ENCODE results near the gene RELN.

The RELN gene

DNA sequence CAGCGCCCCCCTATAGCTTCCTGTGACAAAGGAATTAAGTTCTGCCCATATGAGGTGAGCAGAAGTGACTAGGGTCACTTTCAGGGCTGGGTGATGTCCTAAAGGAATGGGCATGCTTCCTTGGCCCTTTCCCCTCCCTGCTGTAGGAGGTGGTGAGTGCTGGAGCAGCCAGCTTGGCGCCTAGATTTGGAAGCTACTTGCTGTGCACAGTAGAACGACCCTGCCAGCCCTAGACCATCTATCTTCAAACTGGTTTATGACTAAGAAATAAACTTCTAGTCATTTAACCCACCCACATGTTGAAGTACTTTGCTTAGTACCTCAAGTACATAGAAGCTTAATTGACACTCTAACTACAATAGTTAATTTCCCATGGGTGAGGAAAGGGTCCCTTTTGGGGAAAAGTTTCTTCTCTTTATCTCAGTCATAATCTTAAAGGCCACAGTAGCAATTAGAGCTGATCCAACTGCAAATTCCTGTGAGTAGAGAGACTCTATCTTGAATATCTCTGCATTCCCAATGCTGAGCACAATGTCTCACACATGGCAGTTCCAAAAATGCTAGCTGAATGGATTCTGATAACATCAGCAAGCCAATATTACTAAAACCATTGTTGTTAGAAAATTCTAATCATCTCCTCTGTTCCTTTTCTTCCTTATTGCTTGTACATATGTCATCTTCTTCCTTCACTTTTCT, 227.2 kb downstream of the RELN start:
- DNase-seq (no peak), ATAC-seq (replicated peaks) (no peak)
- Mint-ChIP-seq H3K36me3 (ENCODE audit: insufficient read depth) (no peaks in the 10 kb centered on the region), H3K27ac (no peak overlapping the region), H3K27me3 (peaks cover 0 to 5% of the 10 kb centered on the region in 2 donors), H3K4me1 (ENCODE audit: low read depth in 2 of 2) (no peaks in the 10 kb centered on the region), H3K4me3 (no peak overlapping the region), H3K9me3 (no peaks in the 10 kb centered on the region)

DNA sequence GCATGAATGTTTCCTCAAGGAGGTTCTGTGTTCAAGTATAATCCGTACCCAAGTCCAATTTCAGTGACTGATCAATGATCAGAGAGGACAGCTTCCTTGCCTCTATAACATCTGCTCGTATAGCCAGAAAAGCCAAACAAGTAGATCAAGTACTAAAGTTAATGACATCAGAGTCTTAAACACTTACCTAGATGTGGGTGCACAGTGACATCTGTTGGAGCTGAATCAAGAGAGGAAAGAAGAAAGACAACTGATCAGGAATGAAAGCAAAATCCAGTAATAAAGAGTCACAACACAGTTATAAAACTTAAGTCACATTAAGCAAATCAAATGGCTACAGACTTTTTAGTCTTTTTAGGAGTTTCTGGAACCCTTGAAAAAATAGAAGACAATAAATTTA, 236.5 kb downstream of the RELN start:
- H3K27ac Mint-ChIP-seq: no peak overlapping the region
- no peaks in the 10 kb centered on the region for H3K27me3 Mint-ChIP-seq
- DNase-seq (no peak), ATAC-seq (replicated peaks) (no peak)
- no peaks in the 10 kb centered on the region for H3K9me3 Mint-ChIP-seq
- H3K4me1 Mint-ChIP-seq (ENCODE audit: low read depth in 2 of 2): no peaks in the 10 kb centered on the region
- no peaks in the 10 kb centered on the region for H3K36me3 Mint-ChIP-seq (ENCODE audit: insufficient read depth)
- no peak overlapping the region for H3K4me3 Mint-ChIP-seq

DNA sequence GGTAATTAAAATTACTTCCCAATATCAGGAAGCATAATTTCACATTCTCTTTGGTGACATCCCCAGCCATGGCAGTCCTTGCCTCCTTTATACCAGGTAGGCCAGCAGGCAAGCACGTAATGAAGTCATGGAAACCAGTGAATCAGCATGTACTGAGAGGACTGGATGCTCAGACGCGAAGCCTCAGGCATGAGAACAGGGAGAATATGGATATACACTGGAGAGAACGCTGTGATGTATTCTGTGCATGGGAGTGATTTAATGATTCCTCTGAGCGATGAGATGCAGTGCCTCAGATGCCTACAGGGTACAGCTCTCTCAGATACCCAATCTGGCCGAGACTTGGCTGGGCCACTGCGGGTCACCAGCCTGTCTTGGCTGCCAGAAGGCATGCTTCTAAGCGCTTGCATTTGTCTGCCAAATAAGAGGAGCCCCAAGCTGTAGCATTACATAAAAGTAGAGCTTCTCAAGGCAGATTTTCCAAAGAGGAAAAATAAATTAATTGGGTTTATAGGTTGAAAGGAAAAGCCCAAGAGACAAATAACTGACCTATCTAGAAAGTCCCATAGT, 238.1 kb downstream of the RELN start:
- no peak overlapping the region for H3K4me3 Mint-ChIP-seq
- no peaks in the 10 kb centered on the region for H3K9me3 Mint-ChIP-seq
- no peaks in the 10 kb centered on the region for H3K4me1 Mint-ChIP-seq (ENCODE audit: low read depth in 2 of 2)
- H3K27me3 Mint-ChIP-seq: no peaks in the 10 kb centered on the region
- no peak overlapping the region for H3K27ac Mint-ChIP-seq
- H3K36me3 Mint-ChIP-seq (ENCODE audit: insufficient read depth): no peaks in the 10 kb centered on the region
- ATAC-seq (replicated peaks) (no peak), DNase-seq (no peak)

DNA sequence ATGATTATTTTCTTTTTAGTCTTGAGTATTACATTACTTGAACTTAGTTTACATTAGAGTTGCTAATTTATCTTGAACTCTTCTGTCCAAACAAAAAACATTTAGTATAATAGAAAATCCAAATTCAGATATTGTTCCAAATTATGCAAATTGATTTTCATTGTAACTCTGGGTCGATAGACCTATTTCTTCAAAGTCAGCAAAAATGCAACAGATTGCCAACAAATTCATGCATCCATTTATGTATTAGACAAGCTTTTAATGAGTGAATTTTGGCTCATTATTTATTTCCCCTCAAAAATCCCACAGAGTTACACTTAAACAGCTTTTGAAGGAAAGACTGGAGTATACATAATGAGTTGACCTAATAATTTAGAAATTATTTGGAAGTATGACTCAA, 240.8 kb downstream of the RELN start:
- no peaks in the 10 kb centered on the region for H3K9me3 Mint-ChIP-seq
- H3K27ac Mint-ChIP-seq: no peak overlapping the region
- ATAC-seq (replicated peaks): no peak
- H3K36me3 Mint-ChIP-seq (ENCODE audit: insufficient read depth): no peaks in the 10 kb centered on the region
- H3K4me3 Mint-ChIP-seq: no peak overlapping the region
- no peaks in the 10 kb centered on the region for H3K27me3 Mint-ChIP-seq
- H3K4me1 Mint-ChIP-seq (ENCODE audit: low read depth in 2 of 2): no peaks in the 10 kb centered on the region
- no peak for DNase-seq

DNA sequence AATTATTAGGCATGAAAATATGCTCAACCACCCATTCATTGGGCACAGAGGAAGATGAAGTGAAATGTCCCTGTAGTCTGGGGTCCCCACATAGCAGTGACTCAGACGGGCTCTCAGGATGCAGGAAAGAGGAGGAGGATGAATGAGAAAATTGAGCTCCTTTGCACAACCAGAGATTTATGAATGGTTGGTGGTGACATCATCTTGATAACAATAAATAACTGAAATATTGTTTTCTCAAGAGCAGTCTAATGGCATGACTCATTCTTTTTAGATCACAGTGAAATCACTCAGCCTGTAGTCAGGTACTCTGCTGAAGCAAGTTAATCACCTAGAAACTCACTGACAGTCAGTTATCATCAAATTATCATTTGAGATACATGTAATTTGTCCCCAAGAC, 254.1 kb downstream of the RELN start:
- no peak overlapping the region for H3K27ac Mint-ChIP-seq
- H3K4me3 Mint-ChIP-seq: no peak overlapping the region
- no peaks in the 10 kb centered on the region for H3K27me3 Mint-ChIP-seq
- H3K9me3 Mint-ChIP-seq: peaks cover 0 to 7% of the 10 kb centered on the region in 2 donors
- H3K4me1 Mint-ChIP-seq (ENCODE audit: low read depth in 2 of 2): no peaks in the 10 kb centered on the region
- no peak for DNase-seq
- no peak for ATAC-seq (replicated peaks)
- H3K36me3 Mint-ChIP-seq (ENCODE audit: insufficient read depth): no peaks in the 10 kb centered on the region

DNA sequence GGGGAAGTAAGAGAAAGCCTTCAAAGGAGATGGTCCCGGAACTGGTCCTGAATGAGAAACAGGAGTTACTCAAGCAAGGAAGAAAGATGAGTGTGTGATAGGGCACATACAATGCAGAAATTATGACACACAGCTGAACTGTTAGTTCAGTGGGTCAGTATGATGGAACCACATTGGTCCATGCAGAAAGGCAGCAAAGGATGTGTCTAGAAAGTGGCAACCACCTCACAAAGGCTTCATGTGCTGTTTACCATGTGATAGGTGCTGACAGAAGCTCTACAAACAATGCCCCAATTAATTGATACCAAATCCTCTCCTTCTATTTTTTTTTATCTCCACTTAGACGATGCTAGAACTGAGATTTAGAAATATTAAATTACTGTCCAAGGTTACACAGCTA, 258.3 kb downstream of the RELN start:
- Mint-ChIP-seq H3K9me3 (peaks cover 0 to 7% of the 10 kb centered on the region in 2 donors), H3K36me3 (ENCODE audit: insufficient read depth) (no peaks in the 10 kb centered on the region), H3K27ac (no peak overlapping the region), H3K27me3 (no peaks in the 10 kb centered on the region), H3K4me3 (no peak overlapping the region), H3K4me1 (ENCODE audit: low read depth in 2 of 2) (no peaks in the 10 kb centered on the region)
- DNase-seq (no peak), ATAC-seq (replicated peaks) (no peak)

DNA sequence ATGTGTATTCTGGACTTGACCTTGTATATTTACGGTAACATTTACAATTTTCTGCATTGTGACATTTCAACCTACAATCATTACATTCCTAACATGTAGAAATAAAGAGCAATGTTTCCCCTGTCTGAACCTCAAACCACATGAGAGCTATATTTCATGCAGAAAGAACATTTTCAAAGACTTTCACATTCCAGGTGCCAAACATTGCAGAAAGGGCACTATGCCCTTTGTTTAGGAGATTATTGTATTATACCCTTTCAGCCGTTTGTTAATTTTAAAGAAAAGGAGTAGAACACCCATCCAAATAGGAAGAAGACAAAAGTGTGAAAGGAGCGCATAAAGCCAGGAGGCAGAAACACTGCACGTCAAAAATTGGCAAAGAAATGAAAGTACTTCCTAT, 260.4 kb downstream of the RELN start:
- no peak for ATAC-seq (replicated peaks)
- H3K27me3 Mint-ChIP-seq: no peaks in the 10 kb centered on the region
- DNase-seq: no peak
- H3K27ac Mint-ChIP-seq: no peak overlapping the region
- no peaks in the 10 kb centered on the region for H3K4me1 Mint-ChIP-seq (ENCODE audit: low read depth in 2 of 2)
- H3K36me3 Mint-ChIP-seq (ENCODE audit: insufficient read depth): no peaks in the 10 kb centered on the region
- no peak overlapping the region for H3K4me3 Mint-ChIP-seq
- H3K9me3 Mint-ChIP-seq: peaks cover 0 to 7% of the 10 kb centered on the region in 2 donors

DNA sequence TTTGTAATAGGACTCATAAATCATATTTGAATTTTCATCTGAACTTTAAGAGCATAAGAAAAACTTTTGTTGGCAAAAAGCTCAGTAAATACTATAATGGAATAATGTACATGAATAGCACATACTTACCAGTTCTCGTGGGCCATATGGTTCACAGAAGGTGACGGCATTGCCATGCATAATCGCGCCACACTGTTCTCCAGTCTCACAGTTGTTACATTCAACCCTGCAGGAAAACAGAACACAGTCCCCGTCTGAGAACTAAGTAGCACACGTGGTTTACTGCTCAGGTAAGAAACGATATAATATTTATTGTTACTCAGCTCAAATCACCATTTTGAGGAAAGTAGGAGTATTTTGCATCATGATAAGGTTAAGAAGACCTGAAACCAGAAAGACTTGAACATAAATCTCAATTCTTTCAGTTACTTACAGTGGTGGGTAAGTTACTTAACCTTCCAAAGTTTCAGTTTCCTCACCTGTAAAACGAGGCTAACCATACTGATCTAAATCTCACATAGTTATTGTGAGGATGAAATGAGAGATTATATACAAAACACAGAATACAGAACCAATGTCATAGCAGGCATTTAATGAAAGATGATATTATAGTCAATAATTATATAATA, 261.4 kb downstream of the RELN start:
- ATAC-seq (replicated peaks): no peak
- H3K27me3 Mint-ChIP-seq: no peaks in the 10 kb centered on the region
- no peaks in the 10 kb centered on the region for H3K4me1 Mint-ChIP-seq (ENCODE audit: low read depth in 2 of 2)

DNA sequence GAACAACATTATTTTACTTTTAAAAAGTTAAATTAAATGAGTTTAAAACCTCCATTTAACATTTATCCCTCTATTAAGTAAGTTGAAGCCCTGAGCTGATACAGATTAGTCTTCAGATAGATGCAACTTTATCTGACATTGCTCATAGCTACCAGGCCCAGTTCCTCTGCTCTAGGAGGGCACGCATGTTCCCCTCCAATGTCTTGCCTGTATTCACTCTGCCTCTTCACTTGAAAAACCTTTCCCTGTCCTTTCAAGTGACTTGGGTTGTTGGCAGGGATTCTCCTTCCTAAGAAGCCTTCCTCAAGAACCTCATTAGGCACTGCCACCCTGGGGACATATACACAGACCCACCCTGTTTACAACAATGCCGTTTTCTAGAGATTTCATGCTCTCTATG, 270.4 kb downstream of the RELN start:
- H3K36me3 Mint-ChIP-seq (ENCODE audit: insufficient read depth): no peaks in the 10 kb centered on the region
- H3K27me3 Mint-ChIP-seq: peaks cover 8 to 15% of the 10 kb centered on the region in 2 donors

More for the DNA sequence above, 261.4 kb downstream of the RELN start:
- Mint-ChIP-seq H3K36me3 (ENCODE audit: insufficient read depth) (no peaks in the 10 kb centered on the region), H3K9me3 (peaks cover 0 to 7% of the 10 kb centered on the region in 2 donors), H3K27ac (no peak overlapping the region), H3K4me3 (no peak overlapping the region)
- DNase-seq: no peak

DNA sequence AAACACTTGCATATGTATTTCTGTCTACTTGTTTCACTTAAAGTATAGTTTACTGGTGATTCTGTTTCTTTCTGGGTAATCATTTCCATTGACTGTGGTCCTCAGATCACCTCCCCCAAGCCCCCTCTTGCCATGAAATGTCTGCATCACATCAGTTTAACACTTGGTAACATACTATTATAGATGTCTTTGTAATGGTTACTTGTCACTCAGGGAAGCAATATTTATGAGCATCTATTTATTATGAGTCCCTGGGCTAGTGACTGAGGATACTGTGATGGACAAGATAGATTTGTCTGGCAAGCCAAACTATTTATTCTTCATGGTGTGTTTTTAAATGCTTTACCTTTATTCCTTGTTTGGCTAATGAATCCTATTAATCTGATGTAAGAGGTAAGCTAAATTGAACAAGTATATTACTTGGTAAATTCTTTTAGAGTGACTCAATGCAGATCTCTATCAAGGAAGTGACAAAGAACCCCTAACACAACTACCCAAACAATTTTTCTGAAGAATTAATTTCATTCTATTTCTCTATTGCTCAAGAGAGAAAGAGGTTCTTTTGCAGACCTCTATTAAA, 270.9 kb downstream of the RELN start:
- peaks cover 8 to 15% of the 10 kb centered on the region in 2 donors for H3K27me3 Mint-ChIP-seq

More for the DNA sequence above, 270.4 kb downstream of the RELN start:
- ATAC-seq (replicated peaks) (no peak), DNase-seq (no peak)
- Mint-ChIP-seq H3K4me3 (no peak overlapping the region), H3K9me3 (peaks cover 2 to 8% of the 10 kb centered on the region in 2 donors), H3K4me1 (ENCODE audit: low read depth in 2 of 2) (no peaks in the 10 kb centered on the region), H3K27ac (no peak overlapping the region)

DNA sequence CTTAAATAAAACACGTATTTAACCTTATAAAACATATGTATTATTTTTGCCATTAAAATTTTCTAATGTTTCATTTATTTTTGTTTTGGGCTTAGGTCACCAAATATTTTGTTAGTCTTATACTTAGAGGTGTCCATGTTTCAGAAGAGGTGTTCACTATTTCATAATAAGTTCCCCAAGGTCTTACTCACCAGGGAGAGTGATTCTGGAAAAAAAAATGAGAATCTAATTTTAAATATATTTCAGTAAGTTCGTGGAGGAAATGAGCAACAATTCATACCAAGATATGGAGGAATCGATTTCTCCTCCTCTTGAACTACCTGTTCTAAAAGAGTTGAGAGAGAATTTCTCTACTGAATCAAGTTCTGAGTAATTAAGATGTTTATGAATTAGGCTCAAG, 271.9 kb downstream of the RELN start:
- Mint-ChIP-seq H3K9me3 (peaks cover 2 to 8% of the 10 kb centered on the region in 2 donors), H3K27ac (no peak overlapping the region), H3K4me1 (ENCODE audit: low read depth in 2 of 2) (no peaks in the 10 kb centered on the region), H3K4me3 (no peak overlapping the region), H3K36me3 (ENCODE audit: insufficient read depth) (no peaks in the 10 kb centered on the region), H3K27me3 (peaks cover 8 to 15% of the 10 kb centered on the region in 2 donors)
- DNase-seq: no peak
- no peak for ATAC-seq (replicated peaks)

More for the DNA sequence above, 270.9 kb downstream of the RELN start:
- Mint-ChIP-seq H3K4me3 (no peak overlapping the region), H3K27ac (no peak overlapping the region), H3K36me3 (ENCODE audit: insufficient read depth) (no peaks in the 10 kb centered on the region), H3K4me1 (ENCODE audit: low read depth in 2 of 2) (no peaks in the 10 kb centered on the region), H3K9me3 (peaks cover 2 to 8% of the 10 kb centered on the region in 2 donors)
- ATAC-seq (replicated peaks): no peak
- DNase-seq: no peak

DNA sequence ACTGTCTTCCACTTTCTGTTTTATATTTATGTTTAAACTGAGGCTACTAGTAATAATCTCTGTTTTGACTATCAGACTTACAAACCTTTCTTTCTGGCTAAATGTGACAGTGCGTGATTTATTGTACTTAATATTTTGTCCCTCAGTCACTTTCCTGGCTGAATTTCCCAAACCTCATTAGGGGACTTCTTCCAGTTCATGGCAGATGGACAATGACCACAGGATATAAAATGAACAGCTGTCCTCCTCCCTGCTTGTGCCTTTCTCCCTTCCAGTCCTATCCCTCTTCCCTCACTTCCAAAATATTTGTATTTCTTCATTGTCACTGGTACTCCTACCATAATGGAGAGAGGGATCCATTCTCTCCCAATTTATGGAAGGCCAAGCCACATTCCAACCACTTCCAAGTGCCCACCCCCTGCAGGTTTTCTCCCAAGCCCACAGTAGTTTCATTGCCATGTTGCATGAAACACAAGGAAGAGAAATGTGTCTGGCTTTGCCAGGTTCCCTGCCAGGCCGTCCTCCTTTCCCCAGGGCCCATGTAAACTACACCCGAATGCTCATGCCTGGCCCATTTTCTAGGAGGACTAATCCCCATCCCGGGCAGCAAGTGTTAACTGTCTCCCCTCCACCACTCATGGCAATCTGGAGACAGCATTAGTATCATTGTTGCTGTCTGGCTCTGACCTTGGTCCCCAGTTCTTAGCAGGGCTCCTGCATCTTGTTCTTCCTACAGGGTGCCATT, 273.9 kb downstream of the RELN start:
- H3K36me3 Mint-ChIP-seq (ENCODE audit: insufficient read depth): no peaks in the 10 kb centered on the region
- H3K27ac Mint-ChIP-seq: no peak overlapping the region
- H3K4me1 Mint-ChIP-seq (ENCODE audit: low read depth in 2 of 2): no peaks in the 10 kb centered on the region
- H3K9me3 Mint-ChIP-seq: peaks cover 2 to 8% of the 10 kb centered on the region in 2 donors
- H3K27me3 Mint-ChIP-seq: peaks cover 8 to 15% of the 10 kb centered on the region in 2 donors
- ATAC-seq (replicated peaks) (no peak), DNase-seq (no peak)
- no peak overlapping the region for H3K4me3 Mint-ChIP-seq

DNA sequence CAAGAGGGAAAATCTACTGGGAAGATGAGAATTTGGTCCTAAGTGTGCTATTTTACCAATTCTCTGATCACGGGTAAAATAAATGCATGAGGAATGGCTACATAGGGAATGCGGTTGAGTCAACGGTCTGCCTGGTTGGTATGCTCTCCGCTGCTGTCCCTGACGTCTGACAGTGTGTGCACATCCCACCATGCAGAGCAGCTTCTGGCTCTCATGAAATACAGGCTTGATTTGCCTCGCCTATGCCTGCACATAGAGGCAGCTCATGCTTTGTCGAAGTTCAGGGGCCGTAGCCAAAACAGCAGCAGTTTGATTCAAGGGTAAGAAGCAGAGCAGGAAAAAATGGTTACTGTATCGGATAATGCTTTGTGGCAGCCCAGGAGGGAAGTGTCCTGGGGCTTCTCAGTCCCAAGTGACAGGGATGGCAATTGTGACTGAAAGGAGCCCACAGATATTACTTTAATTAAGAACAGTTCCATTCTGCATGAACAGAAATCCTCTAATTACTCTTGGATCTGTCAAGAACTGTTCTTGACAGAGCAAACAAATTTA, 275.0 kb downstream of the RELN start:
- H3K4me3 Mint-ChIP-seq: no peak overlapping the region
- H3K36me3 Mint-ChIP-seq (ENCODE audit: insufficient read depth): no peaks in the 10 kb centered on the region
- peaks cover 8 to 13% of the 10 kb centered on the region in 2 donors for H3K27me3 Mint-ChIP-seq
- DNase-seq (no peak), ATAC-seq (replicated peaks) (no peak)
- H3K4me1 Mint-ChIP-seq (ENCODE audit: low read depth in 2 of 2): no peaks in the 10 kb centered on the region
- no peak overlapping the region for H3K27ac Mint-ChIP-seq
- H3K9me3 Mint-ChIP-seq: peaks cover 2 to 8% of the 10 kb centered on the region in 2 donors
